Effector CD8-positive, alpha-beta T cell (primary cell): Measurements from ENCODE around the gene PIN4.
A peak's percentile ranks its signal among the peaks of the same experiment; 100 is the strongest.
"Not testable (repeated sequence)": the region's sequence is repeated elsewhere in the genome, so short reads cannot be mapped to it uniquely, and the experiment has no call there.

Source experiments
- DNase-seq: peaks from one replicate; lab custom pipeline; 2025; lab: John Stamatoyannopoulos, UW

Gene PIN4

GRCh38 chrX:72202792-72203401 is 21.3 kb downstream of the PIN4 start:
- DNase-seq, result no peak

- DNase-seq, result no peak
Measured at GRCh38 chrX:72203421-72203820, 21.9 kb downstream of the PIN4 start.

- DNase-seq, result no peak
Measured at GRCh38 chrX:72205706-72206105, 24.1 kb downstream of the PIN4 start.

GRCh38 chrX:72207366-72207765 is 25.8 kb downstream of the PIN4 start:
- no peak for DNase-seq

- DNase-seq, result no peak
Measured at GRCh38 chrX:72208126-72208800, 26.7 kb downstream of the PIN4 start.

- DNase-seq, result no peak
Measured at GRCh38 chrX:72216973-72217372, 35.4 kb downstream of the PIN4 start.

- DNase-seq, result not testable (repeated sequence)
Measured at GRCh38 chrX:72220375-72220774, 38.8 kb downstream of the PIN4 start.

- DNase-seq, result no peak
Measured at GRCh38 chrX:72230290-72230689, 48.7 kb downstream of the PIN4 start.

- DNase-seq, result no peak
Measured at GRCh38 chrX:72236841-72237240, 55.3 kb downstream of the PIN4 start.

- DNase-seq, result no peak
Measured at GRCh38 chrX:72238183-72238582, 56.6 kb downstream of the PIN4 start.

- DNase-seq, result peak; percentile 76
Measured at GRCh38 chrX:72238721-72239475, 57.3 kb downstream of the PIN4 start, which contains the start of gene ERCC6L. ERCC6L (minus strand) TSS chrX:72239027; CDS start chrX:72238911, 116 bp downstream.

- no peak for DNase-seq
Measured at GRCh38 chrX:72240976-72241375, 59.4 kb downstream of the PIN4 start.

GRCh38 chrX:72243472-72243871 is 61.9 kb downstream of the PIN4 start:
- no peak for DNase-seq

- peak; percentile 1 for DNase-seq
Measured at GRCh38 chrX:72245461-72246089, 64.0 kb downstream of the PIN4 start.

- DNase-seq, result no peak
Measured at GRCh38 chrX:72247206-72247942, 65.8 kb downstream of the PIN4 start.
